HG03575 (cell line): ENCODE measurements around the gene VAMP2.

ENCODE experiments used
- ATAC-seq: cut with Tn5 transposase; IDR thresholded peaks from one replicate; pipeline ENCODE4 v1.9.1; 2021; ENCODE audit not compliant: unreplicated experiment, insufficient number of reproducible peaks, low FRiP score; ENCODE audit errors: extremely low read depth

VAMP2 gene, protein sequence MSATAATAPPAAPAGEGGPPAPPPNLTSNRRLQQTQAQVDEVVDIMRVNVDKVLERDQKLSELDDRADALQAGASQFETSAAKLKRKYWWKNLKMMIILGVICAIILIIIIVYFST

DNA sequence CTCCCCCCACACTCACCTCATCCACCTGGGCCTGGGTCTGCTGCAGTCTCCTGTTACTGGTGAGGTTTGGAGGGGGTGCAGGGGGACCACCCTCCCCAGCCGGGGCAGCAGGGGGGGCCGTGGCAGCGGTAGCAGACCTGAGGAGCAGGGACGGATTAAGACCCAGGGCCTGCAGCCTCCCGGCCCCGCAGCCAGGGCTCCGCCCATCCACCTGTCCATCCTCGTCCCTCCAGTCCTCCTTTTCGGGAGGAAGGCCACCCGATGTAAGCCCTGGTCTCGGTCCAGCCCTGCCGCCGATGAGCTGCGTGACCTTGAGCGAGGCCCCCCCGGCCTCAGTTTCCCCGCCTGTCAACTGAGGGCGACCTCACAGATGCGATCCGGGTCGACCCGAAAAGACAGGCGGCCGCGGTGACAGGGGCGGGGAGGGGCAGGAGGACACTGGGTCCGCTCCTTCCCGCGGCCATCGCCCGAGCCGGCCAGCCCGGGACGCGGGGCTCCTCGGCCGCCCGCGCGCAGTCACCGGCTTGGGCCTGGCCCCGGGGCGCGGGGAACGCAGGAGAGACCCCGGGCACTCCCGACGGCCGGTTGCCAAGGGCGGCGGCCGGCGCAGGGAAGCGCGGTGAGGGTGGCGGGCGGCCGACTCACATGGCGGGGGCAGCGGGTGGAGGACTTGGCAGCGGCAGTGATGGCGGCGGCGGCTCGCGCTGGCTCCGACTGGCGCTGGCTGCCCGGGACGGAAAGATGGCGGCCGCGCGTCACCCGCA lies at the start of gene VAMP2:
TSS of gene VAMP2 (minus strand) at position 716 of the 764 bp plus-strand sequence. CDS start at position 647, 69 bp downstream.
- ATAC-seq: no peak

DNA sequence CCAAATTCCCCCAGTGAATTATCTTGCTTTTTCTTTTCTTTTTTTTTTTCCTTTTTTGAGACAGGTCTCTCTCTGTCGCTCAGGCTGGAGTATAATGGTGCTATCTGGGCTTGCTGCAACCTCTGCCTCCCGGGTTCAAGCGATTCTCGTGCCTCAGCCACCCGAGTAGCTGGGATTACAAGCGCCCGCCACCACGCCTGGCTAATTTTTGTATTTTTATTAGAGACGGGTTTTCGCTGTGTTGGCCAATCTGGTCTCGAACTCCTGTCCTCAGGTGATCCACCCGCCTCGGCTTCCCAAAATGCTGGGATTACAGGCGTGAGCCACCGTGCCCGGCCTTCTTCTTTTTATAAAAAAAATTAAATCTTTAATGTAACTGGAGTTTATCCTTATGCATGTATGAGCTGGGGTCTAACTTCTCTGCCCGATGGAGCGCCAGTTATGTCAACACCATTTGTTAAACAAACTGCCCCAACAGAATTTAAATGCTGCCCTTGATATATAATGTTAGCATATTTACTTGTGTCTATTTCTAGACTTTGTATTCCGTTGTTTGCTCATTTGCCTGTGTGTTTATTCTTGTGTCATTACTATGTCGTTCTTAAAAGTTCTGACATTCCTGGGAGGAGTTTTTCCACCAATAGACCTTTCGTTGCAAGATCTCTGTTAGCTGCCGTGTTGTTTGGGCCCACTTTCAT lies 48.2 kb upstream of the VAMP2 start:
- ATAC-seq: no peak

DNA sequence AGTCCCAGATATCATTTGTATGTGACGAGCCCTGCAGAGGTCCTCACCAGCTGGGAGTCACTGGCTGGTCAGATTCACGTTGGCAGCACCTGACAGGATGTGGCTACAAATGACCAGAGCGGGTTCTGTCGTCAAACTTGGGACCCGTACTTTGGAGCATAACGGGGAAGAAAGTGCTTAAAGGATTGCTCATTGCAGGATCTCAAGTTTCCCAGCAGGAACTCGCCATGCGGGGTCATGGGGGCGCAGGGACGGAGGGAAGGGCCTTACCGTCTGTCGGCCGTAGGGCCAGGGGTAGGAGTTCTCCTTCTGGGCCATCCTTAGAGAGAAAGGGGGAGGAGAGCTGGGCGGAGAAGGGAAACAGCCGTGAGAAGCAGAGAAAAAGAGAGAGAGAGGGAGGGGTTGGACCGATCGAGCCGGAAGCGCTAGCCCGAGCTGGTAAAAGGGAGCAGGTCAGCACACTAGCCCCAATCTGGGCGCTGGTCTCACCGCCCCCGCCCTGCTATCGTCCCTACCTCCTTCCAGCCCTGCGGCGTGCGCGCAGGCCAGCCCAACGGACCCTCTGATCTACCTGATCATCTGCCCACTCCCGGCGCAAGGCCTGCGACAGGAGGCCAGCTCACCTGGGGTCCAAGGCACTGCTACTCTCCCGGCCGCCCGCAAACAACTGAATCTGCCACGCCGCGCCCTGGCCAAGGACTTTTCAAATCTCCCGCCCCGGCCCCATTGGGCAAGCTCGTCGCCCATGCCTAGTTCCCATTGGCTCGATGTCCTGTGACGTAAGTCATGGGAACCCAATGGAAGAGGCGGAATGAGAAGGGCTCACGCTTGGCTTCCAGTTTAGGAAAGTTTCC lies 47.4 kb upstream of the VAMP2 start, which contains the start of gene AURKB:
TSS of gene AURKB (minus strand) at position 669 of the 854 bp plus-strand sequence. CDS start at position 318, 351 bp downstream.
- ATAC-seq: no peak

DNA sequence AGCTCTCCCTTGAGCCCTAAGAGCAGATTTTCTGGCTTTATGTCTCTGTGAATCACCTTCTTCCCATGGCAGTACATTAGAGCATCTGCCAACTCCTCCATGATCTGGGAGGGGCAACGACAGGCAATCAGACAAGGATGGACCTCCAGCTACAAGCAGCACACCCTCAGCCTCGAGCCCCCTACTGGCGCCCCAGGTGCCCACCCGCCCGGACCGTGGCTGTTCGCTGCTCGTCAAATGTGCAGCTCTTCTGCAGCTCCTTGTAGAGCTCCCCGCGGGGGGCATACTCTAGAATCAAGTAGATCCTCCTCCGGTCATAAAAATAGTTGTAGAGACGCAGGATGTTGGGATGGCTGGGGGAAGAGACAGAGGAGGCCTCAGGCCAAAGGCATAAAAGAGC lies 43.8 kb upstream of the VAMP2 start:
- ATAC-seq: no peak

DNA sequence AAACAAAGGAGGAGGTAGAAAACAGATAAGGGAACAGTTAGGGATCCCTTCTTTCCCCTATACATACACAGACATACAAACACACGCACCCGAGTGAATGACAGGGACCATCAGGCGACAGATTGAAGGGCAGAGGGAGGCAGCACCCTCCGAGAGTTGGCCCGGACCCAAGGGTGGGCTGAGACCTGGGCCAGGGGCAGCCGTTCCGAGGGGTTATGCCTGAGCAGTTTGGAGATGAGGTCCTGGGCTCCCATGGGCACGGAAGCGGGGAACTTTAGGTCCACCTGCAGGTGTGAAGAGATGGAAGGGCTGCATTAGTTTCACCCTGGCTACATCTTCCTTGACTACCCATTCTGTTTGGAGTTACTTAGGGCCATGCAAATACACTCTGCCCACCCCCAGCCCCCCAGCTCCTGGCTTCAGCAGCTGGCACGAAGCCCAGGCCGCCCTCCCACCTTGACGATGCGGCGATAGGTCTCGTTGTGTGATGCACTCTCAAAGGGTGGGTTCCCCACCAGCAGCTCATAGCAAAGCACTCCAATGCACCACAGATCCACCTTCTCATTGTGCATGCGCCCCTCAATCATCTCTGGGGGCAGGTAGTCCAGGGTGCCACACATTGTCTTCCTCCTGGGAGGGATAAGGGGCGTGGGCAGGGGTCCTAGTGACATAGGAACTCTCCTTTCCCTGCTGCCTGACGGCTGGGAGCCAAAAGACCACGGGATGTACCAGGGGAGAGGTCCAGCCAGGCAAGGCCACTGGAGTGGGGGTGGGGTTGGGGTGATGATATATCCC lies 42.2 kb upstream of the VAMP2 start:
- no peak for ATAC-seq

DNA sequence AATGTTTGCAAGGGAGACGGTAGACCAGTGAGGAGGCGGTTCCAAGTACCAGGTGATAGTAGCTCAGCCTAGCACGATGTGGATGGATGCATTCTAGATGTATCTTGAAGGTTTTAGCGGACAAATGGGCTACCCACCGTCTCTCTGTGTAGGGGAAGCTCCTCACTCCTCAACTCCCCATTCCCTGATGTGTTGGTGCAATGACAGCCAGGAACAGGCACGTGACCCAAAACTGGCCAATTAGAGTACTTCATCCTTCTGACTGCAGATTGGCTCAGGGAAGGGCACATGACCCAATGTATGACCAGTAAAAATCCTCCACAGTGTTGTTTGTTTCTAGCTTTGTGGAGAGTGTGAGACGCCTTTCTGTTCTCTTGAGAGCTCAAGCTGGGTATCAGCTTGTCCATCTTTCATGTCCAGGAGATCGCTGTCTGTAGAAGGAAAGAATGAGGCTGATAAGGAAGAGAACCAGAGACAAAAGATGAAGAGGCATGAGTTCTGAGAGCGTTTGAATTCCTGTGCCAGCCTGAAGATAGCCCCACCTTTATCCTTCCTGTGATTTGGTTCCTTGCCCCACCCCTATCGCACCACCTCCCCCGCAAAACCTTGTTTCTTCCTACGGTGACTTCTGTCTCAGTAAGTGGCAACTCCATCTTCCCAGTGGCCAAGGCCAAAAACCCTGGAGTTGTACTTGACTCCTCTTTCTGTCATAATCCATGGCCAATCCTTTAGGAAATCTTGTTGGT lies 29.5 kb upstream of the VAMP2 start:
- ATAC-seq: no peak

DNA sequence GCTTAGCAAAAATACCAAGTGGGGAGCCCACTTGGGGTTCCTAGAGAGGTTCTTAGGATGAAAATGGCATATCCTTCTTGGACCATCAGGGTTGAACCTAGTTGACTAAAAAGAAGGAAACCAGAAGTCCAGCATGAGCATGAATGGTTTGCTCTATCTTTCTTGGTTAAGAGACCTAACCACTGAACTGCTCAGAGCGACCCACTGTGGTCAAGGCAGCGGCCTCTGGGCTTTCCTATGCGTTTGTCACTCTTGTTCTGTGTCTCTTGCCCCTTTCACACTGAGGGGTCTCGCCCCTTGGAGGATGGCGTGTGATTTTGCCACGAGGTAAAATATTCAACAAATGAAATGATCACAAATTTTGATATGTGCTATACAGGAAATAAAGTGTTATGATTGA lies 27.8 kb upstream of the VAMP2 start:
- no peak for ATAC-seq

DNA sequence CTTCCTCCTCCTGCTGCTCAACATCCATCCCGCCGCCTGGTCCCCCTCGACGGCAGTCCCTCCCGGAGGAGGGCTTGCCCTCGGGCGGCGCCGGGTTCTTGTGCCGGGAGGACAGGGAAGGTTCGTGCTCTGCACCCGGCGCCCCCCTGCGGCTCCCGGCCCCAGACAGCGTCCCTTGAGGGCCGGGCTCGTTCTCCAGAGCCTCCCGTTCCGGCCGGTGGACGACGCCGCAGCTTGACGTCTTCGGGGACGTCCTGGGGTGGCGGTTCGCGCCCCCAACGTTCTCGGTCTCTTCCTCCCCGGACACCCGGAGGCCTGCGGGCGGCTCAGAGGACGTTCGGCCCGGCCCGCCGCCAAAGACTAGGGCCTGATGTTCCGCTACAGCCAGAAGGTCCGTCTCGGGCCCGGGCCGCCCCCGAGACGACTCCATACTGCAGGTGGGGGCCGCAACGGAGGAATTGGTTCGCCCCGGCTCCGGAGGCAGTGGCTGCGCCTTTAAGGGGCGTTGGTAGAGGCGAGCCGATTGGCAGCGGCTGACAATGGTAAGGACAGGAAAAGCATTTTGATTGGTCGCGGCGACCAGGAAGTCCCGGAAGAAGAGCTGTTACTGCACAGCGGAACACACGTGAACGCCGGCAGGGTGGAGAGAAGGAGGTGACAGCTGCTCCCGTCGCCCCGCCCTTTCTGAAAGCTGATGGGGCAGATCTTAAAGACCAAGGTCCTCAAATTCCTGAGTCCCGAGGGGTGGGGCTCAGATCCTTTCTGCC lies 27.1 kb upstream of the VAMP2 start, which contains the start of gene BORCS6:
TSS of gene BORCS6 (minus strand) at position 470 of the 767 bp plus-strand sequence. CDS start at position 430, 40 bp downstream.
- no peak for ATAC-seq

DNA sequence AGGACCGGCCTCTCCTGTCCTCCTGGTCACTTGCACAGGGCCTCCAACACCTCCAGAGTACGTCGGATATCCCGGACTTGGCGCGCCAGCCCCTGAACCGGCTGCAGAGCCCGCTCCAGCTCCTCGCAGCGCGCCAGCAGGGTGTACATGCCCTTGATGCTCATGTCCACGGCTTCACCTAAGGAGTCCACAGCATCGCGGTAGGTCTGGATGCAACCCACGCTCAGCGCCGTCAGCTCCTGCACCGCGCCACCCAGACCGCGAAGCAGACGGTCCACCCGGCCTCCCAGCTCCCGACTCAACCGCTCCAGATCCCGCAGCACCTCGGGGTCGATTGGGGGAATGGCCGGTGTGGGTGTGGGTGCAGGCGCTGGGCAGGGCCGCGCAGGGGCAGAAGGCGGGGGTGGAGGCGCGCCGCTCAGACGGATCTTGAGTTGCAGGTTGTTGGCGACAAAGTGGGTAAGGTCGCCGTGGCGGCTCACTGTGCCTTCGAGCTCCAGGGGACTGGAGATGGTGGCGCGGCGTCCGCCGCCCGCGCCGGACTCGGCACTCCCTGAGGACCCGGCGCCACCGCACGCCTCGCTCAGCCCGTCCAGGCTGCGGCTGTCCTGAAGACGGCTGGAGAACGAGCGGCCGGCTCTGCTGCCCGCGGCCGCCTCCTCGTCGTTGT lies 26.4 kb upstream of the VAMP2 start:
- no peak for ATAC-seq

DNA sequence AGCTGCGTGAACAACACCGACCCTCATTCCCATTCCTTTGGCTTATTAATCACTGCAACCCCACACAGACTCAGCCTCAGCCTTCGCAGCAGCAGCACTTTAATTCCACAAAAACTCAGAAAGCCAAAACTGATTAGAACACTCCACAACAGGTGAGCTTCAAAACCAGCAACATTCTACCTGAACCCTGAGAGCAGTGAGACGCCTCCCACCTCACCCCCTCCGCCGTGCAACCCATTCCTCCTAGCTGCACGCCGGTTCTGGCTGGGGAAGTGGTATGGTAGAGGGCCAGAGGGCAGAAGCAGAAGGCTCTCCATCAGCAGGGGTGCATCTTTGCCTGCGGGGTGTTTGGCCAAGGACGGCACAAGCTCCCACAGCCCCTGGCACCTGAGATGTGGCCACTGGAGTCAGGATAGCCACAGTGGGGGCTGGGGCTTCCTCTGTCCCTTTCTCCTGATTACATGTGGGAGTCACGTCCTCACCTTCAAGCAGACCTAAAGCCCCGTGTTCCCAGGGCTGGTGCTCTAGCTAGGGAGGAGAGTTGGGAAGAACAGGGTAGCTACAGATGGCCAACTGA lies 25.6 kb upstream of the VAMP2 start:
- ATAC-seq: no peak

DNA sequence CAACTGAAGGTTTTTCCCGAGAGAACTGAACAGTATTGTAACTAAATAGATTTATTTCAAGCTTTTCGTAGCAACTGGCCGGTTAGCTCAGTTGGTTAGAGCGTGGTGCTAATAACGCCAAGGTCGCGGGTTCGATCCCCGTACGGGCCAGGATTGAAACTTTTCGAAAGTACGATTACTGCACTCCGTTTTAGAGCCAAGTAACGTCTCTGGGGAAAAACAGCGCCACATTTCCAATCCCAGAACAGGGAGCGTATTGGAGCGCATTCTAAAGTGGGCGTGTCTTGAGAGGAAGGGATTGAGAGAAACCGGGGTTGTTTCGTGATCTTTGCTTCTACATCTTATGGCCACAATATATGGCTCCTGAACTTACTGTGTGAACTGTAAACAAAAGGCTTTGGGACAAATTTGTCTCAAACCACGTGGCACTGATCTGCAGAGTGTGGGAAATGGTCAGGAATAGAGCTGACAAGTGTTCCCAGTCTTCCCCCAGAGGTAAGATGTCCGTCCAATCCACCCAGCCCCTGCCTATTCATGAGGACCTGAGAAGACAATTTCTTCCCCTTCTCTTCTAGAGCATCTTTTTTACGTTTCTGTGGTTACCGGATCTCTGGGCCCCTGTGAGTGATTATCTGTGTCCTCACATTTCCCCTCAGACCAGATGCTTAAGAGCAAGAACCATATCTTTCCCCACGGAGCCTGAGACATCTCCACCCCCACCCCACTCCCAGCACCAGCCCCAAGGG lies 24.9 kb upstream of the VAMP2 start:
- no peak for ATAC-seq

DNA sequence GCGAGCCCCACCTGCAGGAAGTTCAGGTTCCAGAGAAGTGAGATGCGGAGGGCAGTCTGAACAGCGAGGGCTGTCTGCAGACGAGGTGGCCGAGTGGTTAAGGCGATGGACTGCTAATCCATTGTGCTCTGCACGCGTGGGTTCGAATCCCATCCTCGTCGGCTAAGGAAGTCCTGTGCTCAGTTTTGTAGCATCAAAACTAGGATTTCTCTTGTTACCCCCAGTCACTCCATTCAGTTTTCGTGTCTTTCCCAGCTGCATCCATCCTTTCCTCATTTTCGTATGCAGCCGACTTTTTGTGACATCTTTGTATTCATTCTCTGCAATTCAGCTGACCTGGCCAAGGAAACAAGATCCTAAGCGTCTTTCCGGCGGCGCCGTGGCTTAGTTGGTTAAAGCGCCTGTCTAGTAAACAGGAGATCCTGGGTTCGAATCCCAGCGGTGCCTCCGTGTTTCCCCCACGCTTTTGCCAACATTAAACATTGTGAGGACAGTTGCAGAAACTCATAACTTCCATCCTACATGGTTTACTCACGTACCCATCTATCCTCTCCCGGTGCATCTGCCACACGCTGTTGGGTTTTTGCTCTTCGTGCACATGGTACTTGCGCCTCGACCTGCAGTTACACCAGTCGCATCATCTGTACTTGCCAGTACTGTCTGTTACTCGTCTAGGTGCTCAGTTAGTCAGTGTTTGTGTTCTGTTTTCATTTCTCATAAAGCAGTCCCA lies 24.2 kb upstream of the VAMP2 start:
- ATAC-seq: no peak

DNA sequence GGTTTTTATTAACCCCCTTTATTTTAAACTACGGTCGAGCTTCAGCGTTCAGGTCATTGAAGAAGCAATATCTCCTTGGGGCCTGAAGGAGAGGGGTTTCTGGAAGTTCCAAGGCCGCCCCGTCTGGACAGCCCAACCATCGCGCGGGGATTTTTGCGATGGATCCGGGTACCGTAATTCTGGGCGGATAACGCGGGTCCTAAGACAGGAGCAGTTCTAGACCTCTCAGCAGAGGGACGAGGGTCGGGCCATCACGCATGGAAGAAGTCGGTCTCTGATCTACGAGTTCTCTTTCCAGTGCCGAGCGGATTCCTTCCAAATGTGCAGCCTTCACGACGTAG lies 23.7 kb upstream of the VAMP2 start:
- no peak for ATAC-seq

DNA sequence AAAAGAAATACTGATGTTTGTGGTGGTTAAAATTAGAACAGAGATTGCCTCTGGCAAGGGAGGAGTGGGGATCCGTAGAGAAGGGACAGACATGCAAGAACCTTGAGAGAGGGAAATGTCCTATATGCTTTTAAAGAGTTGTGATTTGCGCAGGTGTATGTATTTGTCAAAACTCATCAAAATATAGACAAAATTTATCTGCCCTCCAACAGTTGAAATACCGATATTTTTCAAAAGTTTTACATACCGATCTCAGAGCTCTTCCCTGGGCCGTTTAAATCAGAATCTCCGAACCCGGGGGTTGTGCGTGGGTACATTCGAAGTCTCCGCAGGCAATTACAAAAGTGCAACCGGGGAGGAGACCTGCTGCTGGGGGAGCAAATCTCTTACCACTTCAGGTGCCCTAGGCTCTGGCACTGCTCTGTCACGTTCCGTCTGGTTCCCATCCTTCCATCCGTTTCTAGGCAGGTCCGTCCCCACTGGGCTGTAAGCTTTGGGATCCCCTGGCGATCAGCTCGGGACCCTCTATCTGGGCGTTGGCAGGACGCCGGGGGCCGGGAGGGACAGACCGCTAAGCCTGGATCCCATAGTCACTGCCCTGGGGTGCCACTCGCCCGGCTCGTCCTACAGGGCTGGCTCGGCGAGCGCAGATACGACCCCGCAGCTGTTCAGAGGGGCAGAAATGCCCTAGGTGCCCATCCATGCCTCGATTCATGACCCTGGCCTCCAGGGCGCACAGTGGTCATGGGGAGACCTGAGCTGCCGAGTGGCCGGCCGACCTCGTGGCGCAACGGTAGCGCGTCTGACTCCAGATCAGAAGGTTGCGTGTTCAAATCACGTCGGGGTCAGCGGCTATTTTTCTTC lies 23.1 kb upstream of the VAMP2 start:
- no peak for ATAC-seq
